HG02642 (cell line): Measurements from ENCODE around the gene PDE7B.
"Not testable (repeated sequence)": the region's sequence is repeated elsewhere in the genome, so short reads cannot be mapped to it uniquely, and the experiment has no call there.

Source experiments
- ATAC-seq: cut with Tn5 transposase; IDR thresholded peaks from one replicate; pipeline ENCODE4 v1.9.1; 2021; ENCODE audit warnings: mild to moderate bottlenecking; ENCODE audit not compliant: unreplicated experiment, poor library complexity

Gene PDE7B

GRCh38 chr6:136134751-136135150 lies 283.2 kb downstream of the PDE7B start:
- ATAC-seq = no peak

GRCh38 chr6:136136274-136136673 lies 284.8 kb downstream of the PDE7B start:
- ATAC-seq = no peak

- no peak for ATAC-seq
Measured at GRCh38 chr6:136137008-136137692, 285.6 kb downstream of the PDE7B start.

GRCh38 chr6:136137739-136138402 lies 286.4 kb downstream of the PDE7B start:
- no peak for ATAC-seq

- not testable (repeated sequence) for ATAC-seq
Measured at GRCh38 chr6:136139111-136139510, 287.6 kb downstream of the PDE7B start.

GRCh38 chr6:136144251-136145023 lies 292.9 kb downstream of the PDE7B start:
- ATAC-seq = no peak

GRCh38 chr6:136146130-136146529 lies 294.6 kb downstream of the PDE7B start:
- no peak for ATAC-seq

GRCh38 chr6:136147342-136147741 lies 295.8 kb downstream of the PDE7B start:
- no peak for ATAC-seq

- ATAC-seq = no peak
Measured at GRCh38 chr6:136148051-136148450, 296.6 kb downstream of the PDE7B start.

GRCh38 chr6:136148523-136148922 lies 297.0 kb downstream of the PDE7B start:
- no peak for ATAC-seq

GRCh38 chr6:136149311-136149710 lies 297.8 kb downstream of the PDE7B start:
- ATAC-seq = no peak

- ATAC-seq = no peak
Measured at GRCh38 chr6:136150961-136151360, 299.5 kb downstream of the PDE7B start.

- ATAC-seq = no peak
Measured at GRCh38 chr6:136153707-136154375, 302.3 kb downstream of the PDE7B start.

GRCh38 chr6:136155191-136155590 lies 303.7 kb downstream of the PDE7B start:
- no peak for ATAC-seq

GRCh38 chr6:136157743-136158142 lies 306.2 kb downstream of the PDE7B start:
- no peak for ATAC-seq

GRCh38 chr6:136158387-136158821 lies 306.9 kb downstream of the PDE7B start:
- no peak for ATAC-seq

- ATAC-seq = no peak
Measured at GRCh38 chr6:136158971-136159370, 307.5 kb downstream of the PDE7B start.

- no peak for ATAC-seq
Measured at GRCh38 chr6:136160250-136160649, 308.7 kb downstream of the PDE7B start.

- ATAC-seq = no peak
Measured at GRCh38 chr6:136161950-136162349, 310.4 kb downstream of the PDE7B start.

GRCh38 chr6:136163260-136163659 lies 311.8 kb downstream of the PDE7B start:
- no peak for ATAC-seq

GRCh38 chr6:136166815-136167214 lies 315.3 kb downstream of the PDE7B start:
- no peak for ATAC-seq
